ENCODE data around the gene ATP9B. TPM values are rescaled to one million over a fixed set of nuclear protein-coding genes. Genes with fewer than 3 reads are reported as not detected.

Gene ATP9B
- total RNA-seq, 1 experiment from 2014 or later: 44.4 TPM

DNA sequence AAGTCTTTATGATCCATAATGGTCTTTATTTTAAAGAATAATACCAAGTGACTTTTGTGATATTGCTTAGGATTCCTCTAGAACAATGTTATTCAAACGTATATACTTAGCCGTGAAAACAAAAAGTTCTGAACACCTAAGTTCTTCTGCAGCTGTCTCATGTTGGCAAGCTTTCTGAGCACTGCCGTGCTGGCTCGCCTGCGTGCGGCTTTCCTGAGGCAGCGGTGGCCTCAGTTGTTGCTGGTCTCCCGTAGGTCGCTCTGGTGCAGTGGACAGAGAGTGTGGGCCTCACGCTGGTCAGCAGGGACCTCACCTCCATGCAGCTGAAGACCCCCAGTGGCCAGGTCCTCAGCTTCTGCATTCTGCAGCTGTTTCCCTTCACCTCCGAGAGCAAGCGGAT is 259.7 kb downstream of the ATP9B start:
- BruUV-seq (replicated peaks): no TSS peak
- CTCF ChIA-PET: interaction anchor here (0.6 kb wide), 1 partner anchor 476 kb away, joined by 4 read pairs; no protein-coding TSS in a partner anchor
- H3K27me3 ChIP-seq (ENCODE audit: control insufficient read depth, insufficient read depth, low read length): no peaks in the 10 kb centered on the region

DNA sequence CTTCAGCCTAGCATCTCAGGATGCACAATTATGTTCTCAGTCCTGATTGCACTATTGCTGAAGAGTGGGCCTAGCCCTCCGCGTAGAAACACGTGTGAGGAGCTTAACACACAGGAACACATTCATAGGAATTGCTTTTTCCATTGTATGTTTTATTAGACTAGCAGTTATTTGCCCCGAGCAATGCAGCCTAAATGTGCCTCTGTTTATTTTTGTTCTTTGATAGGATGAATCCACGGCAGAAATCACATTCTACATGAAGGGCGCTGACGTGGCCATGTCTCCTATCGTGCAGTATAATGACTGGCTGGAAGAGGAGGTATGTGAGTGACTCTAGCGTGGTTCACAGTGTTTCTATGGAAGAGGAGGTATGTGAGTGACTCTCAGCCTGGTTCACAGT is 260.6 kb downstream of the ATP9B start:
- ChIA-PET POLR2A (interaction anchor here (0.6 kb wide), 1 partner anchor 133 kb away, joined by 6 read pairs; no protein-coding TSS in a partner anchor), CTCF (no interaction called here)
- Histone ChIP-seq H3K4me3 (ENCODE audit: low read depth in 2 of 2, low read length in 2 of 2) (no peak overlapping the region), H3K9me3 (ENCODE audit: control insufficient read depth, insufficient read depth, low read depth, low read length) (no peaks in the 10 kb centered on the region), H3K4me1 (ENCODE audit: control insufficient read depth, insufficient read depth, low read length) (no peaks in the 10 kb centered on the region), H3K27ac (ENCODE audit: low read length) (no peak overlapping the region), H3K27me3 (ENCODE audit: control insufficient read depth, insufficient read depth, low read length) (no peaks in the 10 kb centered on the region), H3K36me3 (ENCODE audit: control insufficient read depth, insufficient read depth, low read length) (no peaks in the 10 kb centered on the region; the same call in 1 of the 2 replicates)
- intact Hi-C loops (cut with micrococcal nuclease; ENCODE audit: unreplicated experiment): no loop called here
- in situ Hi-C loops (cut with HindIII; ENCODE audit: low pct_unique_long_range_greater_than_20kb, low sequenced_read_pairs): no loop called here
- ATAC-seq (no peak), DNase-seq (ENCODE audit: low read depth, low spot score) (no peak)
- no TSS peak for BruUV-seq (replicated peaks)
- TF ChIP-seq, protein P1, sequence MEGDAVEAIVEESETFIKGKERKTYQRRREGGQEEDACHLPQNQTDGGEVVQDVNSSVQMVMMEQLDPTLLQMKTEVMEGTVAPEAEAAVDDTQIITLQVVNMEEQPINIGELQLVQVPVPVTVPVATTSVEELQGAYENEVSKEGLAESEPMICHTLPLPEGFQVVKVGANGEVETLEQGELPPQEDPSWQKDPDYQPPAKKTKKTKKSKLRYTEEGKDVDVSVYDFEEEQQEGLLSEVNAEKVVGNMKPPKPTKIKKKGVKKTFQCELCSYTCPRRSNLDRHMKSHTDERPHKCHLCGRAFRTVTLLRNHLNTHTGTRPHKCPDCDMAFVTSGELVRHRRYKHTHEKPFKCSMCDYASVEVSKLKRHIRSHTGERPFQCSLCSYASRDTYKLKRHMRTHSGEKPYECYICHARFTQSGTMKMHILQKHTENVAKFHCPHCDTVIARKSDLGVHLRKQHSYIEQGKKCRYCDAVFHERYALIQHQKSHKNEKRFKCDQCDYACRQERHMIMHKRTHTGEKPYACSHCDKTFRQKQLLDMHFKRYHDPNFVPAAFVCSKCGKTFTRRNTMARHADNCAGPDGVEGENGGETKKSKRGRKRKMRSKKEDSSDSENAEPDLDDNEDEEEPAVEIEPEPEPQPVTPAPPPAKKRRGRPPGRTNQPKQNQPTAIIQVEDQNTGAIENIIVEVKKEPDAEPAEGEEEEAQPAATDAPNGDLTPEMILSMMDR (IDR thresholded peaks at IDR 0.05): no peak
- TF ChIP-seq SIN3A (IDR thresholded peaks at IDR 0.05; ENCODE audit: borderline replicate concordance, insufficient read depth, low read depth, low read length) (no peak), POLR2AphosphoS5 (IDR thresholded peaks at IDR 0.05; ENCODE audit: low read depth, low read length) (no peak), TCF7L2 (IDR thresholded peaks at IDR 0.05; ENCODE audit: low read depth, low read length) (no peak)
- TF ChIP-seq, protein P2, sequence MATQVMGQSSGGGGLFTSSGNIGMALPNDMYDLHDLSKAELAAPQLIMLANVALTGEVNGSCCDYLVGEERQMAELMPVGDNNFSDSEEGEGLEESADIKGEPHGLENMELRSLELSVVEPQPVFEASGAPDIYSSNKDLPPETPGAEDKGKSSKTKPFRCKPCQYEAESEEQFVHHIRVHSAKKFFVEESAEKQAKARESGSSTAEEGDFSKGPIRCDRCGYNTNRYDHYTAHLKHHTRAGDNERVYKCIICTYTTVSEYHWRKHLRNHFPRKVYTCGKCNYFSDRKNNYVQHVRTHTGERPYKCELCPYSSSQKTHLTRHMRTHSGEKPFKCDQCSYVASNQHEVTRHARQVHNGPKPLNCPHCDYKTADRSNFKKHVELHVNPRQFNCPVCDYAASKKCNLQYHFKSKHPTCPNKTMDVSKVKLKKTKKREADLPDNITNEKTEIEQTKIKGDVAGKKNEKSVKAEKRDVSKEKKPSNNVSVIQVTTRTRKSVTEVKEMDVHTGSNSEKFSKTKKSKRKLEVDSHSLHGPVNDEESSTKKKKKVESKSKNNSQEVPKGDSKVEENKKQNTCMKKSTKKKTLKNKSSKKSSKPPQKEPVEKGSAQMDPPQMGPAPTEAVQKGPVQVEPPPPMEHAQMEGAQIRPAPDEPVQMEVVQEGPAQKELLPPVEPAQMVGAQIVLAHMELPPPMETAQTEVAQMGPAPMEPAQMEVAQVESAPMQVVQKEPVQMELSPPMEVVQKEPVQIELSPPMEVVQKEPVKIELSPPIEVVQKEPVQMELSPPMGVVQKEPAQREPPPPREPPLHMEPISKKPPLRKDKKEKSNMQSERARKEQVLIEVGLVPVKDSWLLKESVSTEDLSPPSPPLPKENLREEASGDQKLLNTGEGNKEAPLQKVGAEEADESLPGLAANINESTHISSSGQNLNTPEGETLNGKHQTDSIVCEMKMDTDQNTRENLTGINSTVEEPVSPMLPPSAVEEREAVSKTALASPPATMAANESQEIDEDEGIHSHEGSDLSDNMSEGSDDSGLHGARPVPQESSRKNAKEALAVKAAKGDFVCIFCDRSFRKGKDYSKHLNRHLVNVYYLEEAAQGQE (IDR thresholded peaks at IDR 0.05; ENCODE audit: insufficient read depth in 1 of 2, low read depth in 2 of 2, low read length in 1 of 2): no peak

More for the DNA sequence above, 259.7 kb downstream of the ATP9B start:
- POLR2A ChIA-PET: no interaction called here
- no peaks in the 10 kb centered on the region; the same call in 1 of the 2 replicates for H3K36me3 ChIP-seq (ENCODE audit: control insufficient read depth, insufficient read depth, low read length)
- no peak overlapping the region for H3K4me3 ChIP-seq (ENCODE audit: low read depth in 2 of 2, low read length in 2 of 2)
- intact Hi-C loops (cut with micrococcal nuclease; ENCODE audit: unreplicated experiment) (no loop called here), in situ Hi-C loops (cut with HindIII; ENCODE audit: low pct_unique_long_range_greater_than_20kb, low sequenced_read_pairs) (no loop called here)
- no peak for ATAC-seq
- TF ChIP-seq SIN3A (IDR thresholded peaks at IDR 0.05; ENCODE audit: borderline replicate concordance, insufficient read depth, low read depth, low read length) (no peak), POLR2AphosphoS5 (IDR thresholded peaks at IDR 0.05; ENCODE audit: low read depth, low read length) (no peak), TCF7L2 (IDR thresholded peaks at IDR 0.05; ENCODE audit: low read depth, low read length) (no peak)
- TF ChIP-seq, protein P1 (IDR thresholded peaks at IDR 0.05): no peak
- TF ChIP-seq, protein P2 (IDR thresholded peaks at IDR 0.05; ENCODE audit: insufficient read depth in 1 of 2, low read depth in 2 of 2, low read length in 1 of 2): no peak
- H3K4me1 ChIP-seq (ENCODE audit: control insufficient read depth, insufficient read depth, low read length): no peaks in the 10 kb centered on the region
- H3K9me3 ChIP-seq (ENCODE audit: control insufficient read depth, insufficient read depth, low read depth, low read length): no peaks in the 10 kb centered on the region
- H3K27ac ChIP-seq (ENCODE audit: low read length): no peak overlapping the region
- DNase-seq (ENCODE audit: low read depth, low spot score): no peak

Data from Panc1 (cell line).